NCI-H774 (cell line): ENCODE data around the gene RNF166.

Experiments
- DNase-seq: peaks from one replicate; lab custom pipeline; 2025; lab: John Stamatoyannopoulos, UW

Gene RNF166

DNA sequence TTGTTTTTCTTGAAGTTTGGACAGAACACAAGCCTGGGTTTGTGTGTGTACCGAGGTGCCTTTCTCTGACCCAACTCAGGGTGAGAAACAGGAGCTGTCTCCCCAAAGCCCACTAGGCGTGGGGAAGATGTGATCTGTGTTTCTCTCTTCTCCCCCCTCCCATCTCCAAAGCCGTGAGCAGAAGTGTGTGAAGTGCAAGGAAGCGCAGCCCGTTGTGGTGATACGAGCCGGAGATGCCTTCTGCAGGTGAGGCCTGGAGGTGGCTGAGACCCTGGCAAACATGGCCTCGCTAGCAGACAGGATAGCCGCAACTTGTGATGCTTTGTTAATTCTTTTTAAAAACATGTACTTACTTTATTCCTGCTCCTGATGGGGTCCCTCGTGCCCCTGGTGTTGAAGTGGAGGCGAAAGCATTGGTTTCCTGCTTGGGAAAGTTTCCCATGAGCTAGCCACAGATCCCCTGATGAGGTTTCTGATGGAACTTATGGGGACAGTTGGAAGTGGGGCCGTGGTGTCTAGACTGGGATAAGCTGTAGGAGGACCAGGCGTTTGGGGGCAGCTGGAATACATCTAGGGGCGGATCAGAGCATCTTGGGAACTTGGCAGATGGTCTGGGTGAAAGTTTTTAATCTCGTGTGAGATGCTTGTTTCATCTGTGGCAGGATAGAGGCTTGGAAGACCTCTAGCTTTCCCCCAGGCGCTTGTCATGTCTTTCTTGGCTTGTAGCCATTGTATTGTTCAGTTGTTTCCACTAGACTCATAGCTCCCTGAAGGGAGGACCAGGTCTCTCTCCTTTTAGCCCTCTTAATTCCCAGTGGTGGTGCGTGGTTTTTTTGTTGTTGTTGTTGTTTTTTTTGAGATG, 988 bp upstream of the RNF166 start:
- no peak for DNase-seq

GRCh38 chr16:88705801-88706228, 393 bp downstream of the RNF166 start:
- no peak for DNase-seq

DNA sequence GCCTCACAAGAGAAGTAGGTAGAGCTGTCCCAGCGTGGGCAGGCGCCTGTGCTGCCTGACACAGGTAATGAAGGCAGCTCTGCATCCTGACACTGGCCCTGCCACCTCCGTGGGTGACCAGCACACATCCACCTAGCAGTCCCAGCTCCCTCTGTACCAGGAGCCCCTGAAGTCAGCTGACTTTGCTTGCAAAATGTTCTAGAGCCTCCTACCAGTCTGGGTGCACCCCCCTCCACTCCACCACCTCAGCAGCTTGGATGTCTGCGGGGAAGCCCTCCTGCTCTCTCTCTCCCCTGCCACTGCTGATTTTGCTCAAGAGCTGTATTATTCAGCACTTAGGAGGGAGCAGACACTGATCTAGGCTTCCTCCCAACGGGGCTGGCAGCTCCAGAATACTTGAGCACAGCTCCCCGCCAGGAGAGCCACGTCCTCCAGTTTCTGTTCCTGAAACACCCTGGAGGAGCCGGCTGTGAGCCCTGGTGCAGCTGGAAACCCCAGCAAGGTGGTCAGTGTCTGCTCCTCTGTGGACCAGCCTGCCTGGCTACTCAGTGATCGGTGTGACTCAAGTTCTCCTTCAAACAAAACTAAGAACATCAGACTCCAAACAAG, 1.0 kb downstream of the RNF166 start:
- DNase-seq, result no peak

GRCh38 chr16:88703486-88704309, 2.5 kb downstream of the RNF166 start:
- no peak for DNase-seq

DNA sequence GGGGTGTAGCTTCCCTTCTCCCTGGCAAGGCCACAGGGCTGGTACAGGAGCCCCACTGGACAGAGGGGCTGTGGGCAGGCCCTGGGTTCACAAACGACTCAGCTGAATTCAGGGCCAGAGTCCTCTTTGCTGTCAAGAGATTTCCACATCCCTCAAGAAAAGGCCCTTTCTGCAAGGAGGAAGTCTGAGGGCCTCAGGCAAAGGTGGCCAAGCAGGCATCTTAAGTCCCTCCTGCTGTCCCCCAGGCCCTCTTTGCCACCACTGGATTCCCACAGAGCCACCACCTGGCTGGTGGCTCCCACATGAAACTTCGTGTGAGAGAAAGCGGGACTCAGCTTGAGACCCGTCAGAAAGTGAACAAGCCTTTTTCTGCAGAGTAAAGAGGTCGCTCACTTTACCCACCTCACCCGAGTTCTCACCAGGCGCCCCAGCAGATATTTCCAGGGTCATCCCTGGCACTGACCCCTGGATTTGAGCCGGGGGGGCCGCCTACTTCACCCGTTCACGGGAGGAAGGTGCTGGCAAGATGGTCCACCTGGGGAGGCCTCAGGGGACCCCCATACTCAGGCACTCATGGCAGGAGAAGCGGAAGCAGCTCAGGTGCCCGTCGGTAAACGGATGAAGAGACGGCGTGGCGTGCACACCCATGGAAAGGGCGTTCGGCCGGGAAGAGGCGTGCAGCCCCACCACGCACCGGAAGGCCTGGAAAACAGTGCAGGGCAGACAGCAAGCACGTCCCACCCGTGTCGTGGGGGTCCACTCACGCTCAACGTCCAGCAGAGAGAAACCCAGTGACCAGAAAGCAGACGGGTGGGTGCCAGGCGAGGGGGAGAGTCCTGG, 3.6 kb downstream of the RNF166 start:
- DNase-seq, result no peak

GRCh38 chr16:88701581-88702370, 4.4 kb downstream of the RNF166 start:
- DNase-seq, result no peak

DNA sequence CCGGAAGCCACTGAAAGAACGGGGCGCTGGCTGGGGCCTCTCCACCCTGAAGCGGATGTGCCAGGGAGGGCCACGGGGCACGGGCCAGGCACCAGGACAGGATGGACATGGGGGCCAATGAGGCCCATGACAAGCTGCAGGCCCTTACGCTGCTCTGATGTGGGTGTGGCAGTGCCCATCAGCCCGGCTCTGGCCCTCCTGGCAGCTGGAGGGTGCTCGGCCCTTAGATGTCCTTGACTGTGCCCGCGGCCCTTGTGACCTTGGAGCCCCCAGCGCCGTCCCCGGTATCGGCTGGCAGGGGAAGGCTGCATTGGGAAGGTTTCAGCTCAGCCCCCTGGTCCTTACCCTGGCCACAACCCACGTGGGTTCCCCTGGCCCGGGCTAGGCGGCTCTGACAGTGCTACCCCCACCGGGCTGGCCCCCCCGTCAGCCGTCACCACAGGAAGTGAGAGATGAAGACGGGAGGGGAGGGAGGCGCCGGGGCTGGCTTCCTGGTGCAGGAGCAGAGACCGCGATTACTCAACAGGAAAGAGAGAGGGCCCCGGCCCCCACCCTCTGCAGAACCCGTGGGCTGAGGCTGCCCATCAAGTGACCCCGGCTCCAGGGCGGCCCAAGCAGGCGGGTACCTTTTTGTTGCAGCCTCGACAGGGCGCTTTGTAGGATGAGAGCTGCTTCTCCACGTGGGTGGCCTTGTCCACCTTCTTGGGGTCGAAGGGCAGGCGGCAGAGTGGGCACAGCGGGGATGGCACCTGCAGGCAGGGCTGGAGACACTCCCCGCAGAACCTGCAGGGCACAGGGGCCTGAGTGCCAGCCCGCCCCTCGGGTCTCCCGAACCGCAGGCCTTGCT, 5.3 kb downstream of the RNF166 start:
- DNase-seq, result no peak

DNA sequence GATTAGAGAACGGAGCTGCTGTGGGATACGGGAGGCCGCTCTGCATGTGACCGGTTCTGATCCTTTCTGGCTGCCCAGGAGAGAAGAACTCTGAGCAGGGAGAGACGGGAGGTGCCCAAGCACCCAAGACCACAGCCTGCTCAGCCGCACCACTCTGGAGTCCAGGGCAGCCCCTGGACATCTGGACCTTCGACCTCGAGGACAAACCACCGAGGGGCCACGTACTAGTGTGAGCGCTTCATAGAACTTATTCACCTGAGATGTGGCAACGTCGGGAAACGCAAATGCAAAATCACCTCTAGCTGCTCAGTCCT, 5.9 kb downstream of the RNF166 start:
- DNase-seq, result no peak

DNA sequence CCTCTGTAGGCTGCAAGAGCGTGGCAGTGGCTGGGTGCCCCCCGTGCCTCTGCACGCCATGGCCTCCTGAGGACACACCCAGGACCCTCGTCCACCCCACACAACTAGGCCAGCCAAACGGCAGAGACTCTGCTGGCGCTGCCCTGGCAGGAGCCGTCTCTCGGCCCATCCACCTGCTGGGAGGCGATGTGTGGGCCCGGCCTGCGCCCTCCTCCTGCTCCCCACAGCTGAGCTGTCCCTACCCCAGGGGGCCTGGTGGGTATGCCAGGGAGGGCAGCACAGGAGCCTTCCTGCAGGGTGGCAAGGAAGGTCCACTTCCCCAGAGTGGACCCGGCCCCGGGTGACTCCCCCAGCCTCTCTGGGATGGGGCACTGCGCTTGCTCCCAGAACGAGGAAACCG, 7.0 kb downstream of the RNF166 start:
- DNase-seq, result no peak

GRCh38 chr16:88698646-88699045, 7.6 kb downstream of the RNF166 start:
- no peak for DNase-seq

GRCh38 chr16:88697831-88698615, 8.2 kb downstream of the RNF166 start:
- DNase-seq, result no peak

DNA sequence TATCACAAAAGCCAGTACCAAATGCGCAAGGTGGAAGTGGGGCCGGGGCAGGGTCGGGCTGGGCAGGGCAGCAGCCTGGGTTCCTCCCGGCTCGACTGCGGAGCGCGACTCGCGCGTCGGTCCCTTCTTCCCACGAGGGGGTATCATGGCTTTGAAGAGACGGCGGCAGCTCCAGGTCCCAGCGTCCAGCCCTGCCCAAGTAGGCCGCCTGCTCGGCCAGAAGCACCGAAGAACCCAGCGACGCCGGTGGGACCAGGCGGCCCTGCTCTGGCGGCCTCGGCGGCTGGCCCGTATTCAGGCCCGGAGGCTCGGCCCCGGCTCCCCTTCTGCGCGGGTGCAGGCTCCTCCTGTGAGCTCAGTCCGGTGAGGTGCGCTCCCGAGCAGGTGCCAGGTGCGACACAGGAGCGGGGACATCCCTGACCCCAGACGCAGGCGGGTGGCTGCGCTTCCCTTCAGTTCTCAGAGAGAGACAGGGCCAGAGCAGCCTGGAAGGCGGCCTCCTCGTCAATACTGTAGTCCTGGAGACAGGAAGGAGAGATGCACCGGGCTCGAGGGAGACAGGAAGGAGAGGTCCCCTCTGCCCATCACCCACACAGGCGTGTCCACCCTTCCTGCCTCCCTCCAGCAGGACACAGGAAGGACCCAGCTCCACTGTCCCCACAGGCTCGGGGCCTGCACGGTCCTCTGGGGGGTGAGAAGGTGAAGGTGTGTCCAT, 8.9 kb downstream of the RNF166 start:
- DNase-seq, result no peak

GRCh38 chr16:88696441-88696840, 9.8 kb downstream of the RNF166 start:
- DNase-seq, result no peak

DNA sequence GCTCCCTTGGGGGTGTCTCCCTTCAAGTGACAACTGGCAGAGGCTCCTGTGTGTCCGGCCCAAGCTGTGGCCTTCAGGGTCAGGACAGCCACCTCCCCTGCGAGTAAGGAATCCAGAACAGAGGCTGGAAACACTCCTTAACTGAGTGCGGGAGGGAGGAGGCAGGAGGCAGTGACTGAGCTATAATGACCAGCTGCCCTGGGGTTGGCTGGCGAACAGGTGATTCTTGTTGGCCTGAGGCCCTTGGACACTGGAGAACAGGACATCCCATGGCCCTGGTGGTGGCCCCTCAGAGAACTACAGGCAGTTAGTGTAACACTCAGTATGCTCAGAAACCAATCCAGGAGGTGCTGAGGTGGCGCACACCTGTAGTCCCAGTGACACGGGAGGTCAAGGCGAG, 10.5 kb downstream of the RNF166 start:
- no peak for DNase-seq

GRCh38 chr16:88695218-88695617, 11.0 kb downstream of the RNF166 start:
- DNase-seq, result no peak

- no peak for DNase-seq
Measured at GRCh38 chr16:88694221-88695087, 11.8 kb downstream of the RNF166 start.

DNA sequence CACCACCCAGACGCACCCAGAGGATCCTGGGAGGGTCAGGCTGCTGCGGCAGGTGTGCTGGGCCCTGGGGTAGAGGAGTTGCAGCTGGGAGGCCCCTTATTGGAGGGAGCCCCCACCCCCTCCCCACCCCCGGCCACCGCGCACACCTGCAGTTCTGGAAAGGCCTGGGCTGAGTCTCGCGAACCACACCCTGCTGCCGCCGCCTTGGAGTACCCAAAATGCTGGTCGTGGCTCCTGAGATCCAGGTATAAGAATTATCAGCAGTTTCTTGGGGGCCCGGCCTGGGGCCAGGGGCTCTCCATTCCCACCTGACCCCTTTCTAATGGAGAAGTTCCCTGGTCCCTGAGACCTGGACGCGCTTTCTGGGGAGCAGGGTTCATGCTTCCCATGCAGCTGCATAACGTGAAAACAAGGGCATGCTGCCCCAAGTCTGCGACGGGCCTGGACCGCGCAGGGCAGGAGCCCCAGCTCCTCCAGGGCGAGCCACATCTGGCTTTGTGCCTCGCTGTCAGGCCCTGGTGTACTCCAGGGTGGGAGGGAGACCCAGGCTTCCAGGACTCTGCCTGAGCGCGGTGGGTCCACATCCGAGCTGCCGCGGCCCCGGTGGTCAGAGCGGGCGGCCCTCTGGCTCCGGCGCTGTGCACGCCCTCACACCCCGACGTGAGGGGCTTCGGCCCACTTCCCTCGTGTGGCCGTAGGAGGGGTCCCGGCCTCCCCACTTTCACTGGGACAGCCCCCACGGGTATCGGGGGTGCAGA, 12.6 kb downstream of the RNF166 start:
- no peak for DNase-seq
